ENCODE measurements around the gene KLK11. TPM values are rescaled to one million over a fixed set of nuclear protein-coding genes. Genes with fewer than 3 reads are reported as not detected.

KLK11 gene
- total RNA-seq (ENCODE audit: unreplicated experiment) = not detected
- long read RNA-seq = 0 reads

- H3K27me3 Mint-ChIP-seq (ENCODE audit: unreplicated experiment) = peaks cover 6% of the 10 kb centered on the region
- H3K4me1 Mint-ChIP-seq (ENCODE audit: low read depth, unreplicated experiment) = no peaks in the 10 kb centered on the region
- no peak for TF ChIP-seq CTCF (IDR thresholded peaks at IDR 0.05; ENCODE audit: partially characterized antibody, unreplicated experiment)
- peaks cover 2% of the 10 kb centered on the region for H3K9me3 Mint-ChIP-seq (ENCODE audit: unreplicated experiment)
- peaks cover 4% of the 10 kb centered on the region for H3K36me3 Mint-ChIP-seq (ENCODE audit: unreplicated experiment)
- no peak for DNase-seq
- peak within 1 kb of the TSS; percentile 1 for H3K27ac Mint-ChIP-seq (ENCODE audit: unreplicated experiment)
- peak within 1 kb of the TSS; percentile 56 for H3K4me3 Mint-ChIP-seq (ENCODE audit: unreplicated experiment)
Measured at GRCh38 chr19:51026554-51026831, at the start of gene KLK11. Gene KLK11, minus strand, starts transcription at chr19:51026616. Its CDS starts 985 bp downstream, at chr19:51025631.

DNA sequence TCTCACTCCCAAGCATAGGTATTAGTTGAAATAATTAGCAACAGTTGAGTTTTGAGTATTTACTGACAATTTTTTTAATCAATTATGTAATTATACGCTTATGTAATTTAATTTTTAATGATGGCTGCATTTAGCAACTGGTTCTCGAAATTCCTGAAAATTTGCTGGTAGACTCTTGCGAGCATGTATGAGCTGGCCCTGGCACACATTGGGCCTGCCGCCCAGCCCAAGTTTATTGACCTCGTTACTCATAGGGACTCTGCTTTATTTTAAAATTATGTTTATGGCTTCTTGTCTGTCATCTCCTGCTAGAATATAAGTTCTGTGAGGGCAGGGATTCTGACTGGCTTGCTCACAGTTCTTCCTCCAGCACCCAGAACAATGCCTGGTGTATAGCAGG is 49.6 kb upstream of the KLK11 start:
- Mint-ChIP-seq H3K4me1 (ENCODE audit: low read depth, unreplicated experiment) (no peaks in the 10 kb centered on the region), H3K27me3 (ENCODE audit: unreplicated experiment) (peaks cover 2% of the 10 kb centered on the region), H3K36me3 (ENCODE audit: unreplicated experiment) (no peaks in the 10 kb centered on the region), H3K27ac (ENCODE audit: unreplicated experiment) (no peak overlapping the region), H3K4me3 (ENCODE audit: unreplicated experiment) (no peak overlapping the region), H3K9me3 (ENCODE audit: unreplicated experiment) (no peaks in the 10 kb centered on the region)
- no peak for TF ChIP-seq CTCF (IDR thresholded peaks at IDR 0.05; ENCODE audit: partially characterized antibody, unreplicated experiment)
- no peak for DNase-seq

DNA sequence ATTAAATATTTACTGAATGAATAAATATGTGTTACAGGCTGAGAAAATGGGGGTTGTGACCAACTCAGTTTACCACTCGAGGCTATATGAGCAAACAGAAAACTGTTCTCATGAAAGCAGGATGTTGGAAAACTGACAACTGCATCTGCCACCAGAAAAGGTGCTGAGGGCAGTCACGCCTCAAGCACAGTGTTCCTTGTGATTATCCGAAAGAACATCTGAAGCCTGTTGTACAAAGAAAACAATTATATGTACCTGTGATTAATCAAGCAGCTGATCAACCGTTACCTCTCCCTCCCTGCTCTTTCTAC is 44.6 kb upstream of the KLK11 start:
- H3K27me3 Mint-ChIP-seq (ENCODE audit: unreplicated experiment) = peaks cover 3% of the 10 kb centered on the region
- H3K4me1 Mint-ChIP-seq (ENCODE audit: low read depth, unreplicated experiment) = no peaks in the 10 kb centered on the region
- H3K27ac Mint-ChIP-seq (ENCODE audit: unreplicated experiment) = no peak overlapping the region
- no peak for DNase-seq
- no peak overlapping the region for H3K4me3 Mint-ChIP-seq (ENCODE audit: unreplicated experiment)
- TF ChIP-seq CTCF (IDR thresholded peaks at IDR 0.05; ENCODE audit: partially characterized antibody, unreplicated experiment) = no peak
- no peaks in the 10 kb centered on the region for H3K36me3 Mint-ChIP-seq (ENCODE audit: unreplicated experiment)
- H3K9me3 Mint-ChIP-seq (ENCODE audit: unreplicated experiment) = peaks cover 3% of the 10 kb centered on the region

- Mint-ChIP-seq H3K27ac (ENCODE audit: unreplicated experiment) (no peak overlapping the region), H3K4me1 (ENCODE audit: low read depth, unreplicated experiment) (no peaks in the 10 kb centered on the region), H3K4me3 (ENCODE audit: unreplicated experiment) (no peak overlapping the region), H3K36me3 (ENCODE audit: unreplicated experiment) (no peaks in the 10 kb centered on the region), H3K9me3 (ENCODE audit: unreplicated experiment) (peaks cover 3% of the 10 kb centered on the region), H3K27me3 (ENCODE audit: unreplicated experiment) (peaks cover 5% of the 10 kb centered on the region)
- no peak for TF ChIP-seq CTCF (IDR thresholded peaks at IDR 0.05; ENCODE audit: partially characterized antibody, unreplicated experiment)
- no peak for DNase-seq
Measured at GRCh38 chr19:51070334-51071094, 44.1 kb upstream of the KLK11 start.

- Mint-ChIP-seq H3K36me3 (ENCODE audit: unreplicated experiment) (no peaks in the 10 kb centered on the region), H3K27ac (ENCODE audit: unreplicated experiment) (no peak overlapping the region), H3K9me3 (ENCODE audit: unreplicated experiment) (peaks cover 3% of the 10 kb centered on the region), H3K27me3 (ENCODE audit: unreplicated experiment) (peaks cover 5% of the 10 kb centered on the region), H3K4me3 (ENCODE audit: unreplicated experiment) (no peak overlapping the region), H3K4me1 (ENCODE audit: low read depth, unreplicated experiment) (no peaks in the 10 kb centered on the region)
- no peak for DNase-seq
- no peak for TF ChIP-seq CTCF (IDR thresholded peaks at IDR 0.05; ENCODE audit: partially characterized antibody, unreplicated experiment)
Measured at GRCh38 chr19:51066393-51067186, 40.2 kb upstream of the KLK11 start.
